ENCODE results near the gene CNTN4. TPM values are rescaled to one million over a fixed set of nuclear protein-coding genes. Genes with fewer than 3 reads are reported as not detected.

Gene CNTN4
- total RNA-seq, 1 experiment from 2014 or later = 0.12 TPM

DNA sequence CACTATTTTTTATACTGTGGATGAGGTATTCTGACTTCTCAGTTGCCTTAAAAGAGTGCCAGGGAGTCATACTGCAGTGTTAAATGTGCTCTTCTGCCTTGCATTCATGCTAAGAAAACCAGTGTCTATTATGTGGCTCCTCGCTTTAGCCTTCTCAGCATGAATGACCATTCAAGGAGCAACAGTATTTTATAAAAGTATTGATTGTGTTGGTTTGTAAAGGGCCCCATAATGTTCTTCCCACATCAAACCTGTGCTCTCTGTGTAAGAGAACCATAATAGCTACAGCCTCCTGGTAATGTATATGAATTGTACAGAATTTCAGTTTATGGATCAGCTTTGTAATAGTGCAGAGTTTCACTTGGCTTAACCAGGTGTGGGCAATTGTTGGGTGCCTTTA, 316.4 kb downstream of the CNTN4 start:
- intact Hi-C loops (cut with micrococcal nuclease) = no loop called here
- Mint-ChIP-seq H3K27ac (ENCODE audit: low read depth, unreplicated experiment) (no peak overlapping the region), H3K9me3 (ENCODE audit: unreplicated experiment) (no peaks in the 10 kb centered on the region), H3K4me3 (ENCODE audit: unreplicated experiment) (no peak overlapping the region), H3K27me3 (ENCODE audit: insufficient read depth, unreplicated experiment) (peaks cover 38% of the 10 kb centered on the region), H3K4me1 (ENCODE audit: insufficient read depth, unreplicated experiment) (no peaks in the 10 kb centered on the region), H3K36me3 (ENCODE audit: insufficient read depth, unreplicated experiment) (no peaks in the 10 kb centered on the region)
- ChIA-PET CTCF (no interaction called here), POLR2A (no interaction called here)
- no peak for DNase-seq (ENCODE audit: unreplicated experiment)
- TF ChIP-seq, protein P1, sequence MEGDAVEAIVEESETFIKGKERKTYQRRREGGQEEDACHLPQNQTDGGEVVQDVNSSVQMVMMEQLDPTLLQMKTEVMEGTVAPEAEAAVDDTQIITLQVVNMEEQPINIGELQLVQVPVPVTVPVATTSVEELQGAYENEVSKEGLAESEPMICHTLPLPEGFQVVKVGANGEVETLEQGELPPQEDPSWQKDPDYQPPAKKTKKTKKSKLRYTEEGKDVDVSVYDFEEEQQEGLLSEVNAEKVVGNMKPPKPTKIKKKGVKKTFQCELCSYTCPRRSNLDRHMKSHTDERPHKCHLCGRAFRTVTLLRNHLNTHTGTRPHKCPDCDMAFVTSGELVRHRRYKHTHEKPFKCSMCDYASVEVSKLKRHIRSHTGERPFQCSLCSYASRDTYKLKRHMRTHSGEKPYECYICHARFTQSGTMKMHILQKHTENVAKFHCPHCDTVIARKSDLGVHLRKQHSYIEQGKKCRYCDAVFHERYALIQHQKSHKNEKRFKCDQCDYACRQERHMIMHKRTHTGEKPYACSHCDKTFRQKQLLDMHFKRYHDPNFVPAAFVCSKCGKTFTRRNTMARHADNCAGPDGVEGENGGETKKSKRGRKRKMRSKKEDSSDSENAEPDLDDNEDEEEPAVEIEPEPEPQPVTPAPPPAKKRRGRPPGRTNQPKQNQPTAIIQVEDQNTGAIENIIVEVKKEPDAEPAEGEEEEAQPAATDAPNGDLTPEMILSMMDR (IDR thresholded peaks at IDR 0.05; ENCODE audit: unreplicated experiment) = no peak
- BruUV-seq (replicated peaks) = no TSS peak

DNA sequence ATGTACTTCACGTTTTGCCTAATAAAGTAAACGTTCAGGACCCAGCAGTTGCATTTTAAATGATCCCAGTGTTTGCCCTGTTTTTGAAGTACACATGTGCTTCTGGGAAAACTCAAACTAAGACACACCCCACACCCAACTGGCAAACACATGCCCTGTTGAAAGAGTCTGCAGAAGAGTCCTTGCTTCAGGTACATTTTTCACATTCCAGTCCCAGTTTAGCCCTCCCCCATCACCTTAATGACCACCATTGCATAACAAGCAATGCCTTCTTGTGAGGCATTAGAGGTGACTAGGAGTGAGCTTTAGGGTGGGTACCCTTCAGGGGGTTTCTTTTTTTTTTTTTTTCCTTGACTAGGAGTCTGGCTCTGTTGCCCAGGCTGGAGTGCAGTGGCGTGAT, 322.3 kb downstream of the CNTN4 start:
- POLR2A ChIA-PET = no interaction called here
- CTCF ChIA-PET = interaction anchor here (0.5 to 1.1 kb wide), 2 partner anchors 17 to 102 kb away, joined by 3 read pairs; no protein-coding TSS in a partner anchor
- H3K27me3 Mint-ChIP-seq (ENCODE audit: insufficient read depth, unreplicated experiment) = peaks cover 31% of the 10 kb centered on the region
- no TSS peak for BruUV-seq (replicated peaks)
- H3K9me3 Mint-ChIP-seq (ENCODE audit: unreplicated experiment) = no peaks in the 10 kb centered on the region
- H3K36me3 Mint-ChIP-seq (ENCODE audit: insufficient read depth, unreplicated experiment) = no peaks in the 10 kb centered on the region
- no peak overlapping the region for H3K4me3 Mint-ChIP-seq (ENCODE audit: unreplicated experiment)
- TF ChIP-seq, protein P1 (IDR thresholded peaks at IDR 0.05; ENCODE audit: unreplicated experiment) = no peak
- DNase-seq (ENCODE audit: unreplicated experiment) = no peak
- intact Hi-C loops (cut with micrococcal nuclease) = no loop called here
- no peak overlapping the region for H3K27ac Mint-ChIP-seq (ENCODE audit: low read depth, unreplicated experiment)
- no peaks in the 10 kb centered on the region for H3K4me1 Mint-ChIP-seq (ENCODE audit: insufficient read depth, unreplicated experiment)

DNA sequence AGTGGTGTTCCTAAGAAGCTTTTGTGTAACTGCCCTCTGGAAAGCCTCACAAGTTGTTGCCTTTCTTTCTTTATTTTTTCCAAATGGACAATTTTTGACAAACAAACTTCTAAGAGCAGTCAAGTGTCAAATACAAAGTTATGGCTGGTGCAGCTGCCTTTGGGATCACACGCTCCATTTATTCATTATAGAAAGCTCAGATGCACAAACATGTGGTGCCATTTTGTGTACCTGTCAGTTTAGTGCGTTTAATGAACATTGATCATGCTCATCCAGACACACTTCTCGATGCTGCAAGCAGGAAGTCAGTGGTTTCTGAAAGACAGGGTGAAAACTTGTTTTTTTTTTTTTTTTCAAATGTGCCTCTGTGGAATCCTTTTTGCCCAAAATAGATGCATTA, 324.5 kb downstream of the CNTN4 start:
- no peaks in the 10 kb centered on the region for H3K9me3 Mint-ChIP-seq (ENCODE audit: unreplicated experiment)
- no peaks in the 10 kb centered on the region for H3K4me1 Mint-ChIP-seq (ENCODE audit: insufficient read depth, unreplicated experiment)
- BruUV-seq (replicated peaks) = no TSS peak
- no peak overlapping the region for H3K4me3 Mint-ChIP-seq (ENCODE audit: unreplicated experiment)
- TF ChIP-seq, protein P1 (IDR thresholded peaks at IDR 0.05; ENCODE audit: unreplicated experiment) = no peak
- no peaks in the 10 kb centered on the region for H3K36me3 Mint-ChIP-seq (ENCODE audit: insufficient read depth, unreplicated experiment)
- CTCF ChIA-PET = interaction anchor here (0.7 kb wide), 1 partner anchor 32 kb away, joined by 3 read pairs; no protein-coding TSS in a partner anchor
- DNase-seq (ENCODE audit: unreplicated experiment) = no peak
- intact Hi-C loops (cut with micrococcal nuclease) = no loop called here
- POLR2A ChIA-PET = no interaction called here
- H3K27ac Mint-ChIP-seq (ENCODE audit: low read depth, unreplicated experiment) = no peak overlapping the region
- peaks cover 24% of the 10 kb centered on the region for H3K27me3 Mint-ChIP-seq (ENCODE audit: insufficient read depth, unreplicated experiment)

DNA sequence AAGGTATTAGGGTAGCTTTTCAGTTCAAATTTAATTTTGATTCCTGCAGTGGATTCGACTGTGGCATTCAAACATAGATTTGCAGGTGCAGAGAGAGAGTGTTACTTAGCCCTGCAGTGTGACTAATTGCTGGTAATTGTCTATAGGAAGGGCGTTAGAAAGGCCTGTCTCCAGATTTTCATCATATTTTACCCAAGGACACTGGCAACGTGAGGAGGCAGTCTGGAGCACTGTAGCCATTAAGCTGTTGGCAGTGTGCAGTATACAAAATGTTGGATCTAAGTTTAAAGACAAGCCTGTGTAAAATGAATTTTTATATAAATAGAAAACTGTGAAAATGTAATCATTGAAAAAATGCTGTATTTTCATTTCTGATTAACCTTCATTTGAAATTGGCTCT, 342.9 kb downstream of the CNTN4 start:
- Mint-ChIP-seq H3K36me3 (ENCODE audit: insufficient read depth, unreplicated experiment) (no peaks in the 10 kb centered on the region), H3K4me1 (ENCODE audit: insufficient read depth, unreplicated experiment) (no peaks in the 10 kb centered on the region), H3K27ac (ENCODE audit: low read depth, unreplicated experiment) (no peak overlapping the region), H3K27me3 (ENCODE audit: insufficient read depth, unreplicated experiment) (peaks cover 49% of the 10 kb centered on the region), H3K9me3 (ENCODE audit: unreplicated experiment) (no peaks in the 10 kb centered on the region), H3K4me3 (ENCODE audit: unreplicated experiment) (no peak overlapping the region)
- TF ChIP-seq, protein P1 (IDR thresholded peaks at IDR 0.05; ENCODE audit: unreplicated experiment) = no peak
- DNase-seq (ENCODE audit: unreplicated experiment) = no peak
- POLR2A ChIA-PET = no interaction called here
- no TSS peak for BruUV-seq (replicated peaks)
- intact Hi-C loops (cut with micrococcal nuclease) = no loop called here
- CTCF ChIA-PET = no interaction called here
